ENCODE data around the gene TESPA1.

GRCh38 chr12:54987611-54988231 is 3.2 kb upstream of the TESPA1 start:
- TF ChIP-seq CTCF (optimal IDR thresholded peaks at IDR 0.05 in 1 of 3, IDR thresholded peaks at IDR 0.05 in 1 of 3, conservative IDR thresholded peaks at IDR 0.05 in 1 of 3; ENCODE audit: extremely low read depth in 1 of 3, insufficient read depth in 2 of 3, low read length in 3 of 3) (no peak), EZH2 (IDR thresholded peaks at IDR 0.05; ENCODE audit: low read length) (no peak)

Data from keratinocyte (primary cell).